Measurements from ENCODE around the gene LMTK2. TPM values are rescaled to one million over a fixed set of nuclear protein-coding genes. Genes with fewer than 3 reads are reported as not detected.

LMTK2 gene
- polyA plus RNA-seq, 3 donors: 13.4 to 15.7 (median 13.7) TPM

DNA sequence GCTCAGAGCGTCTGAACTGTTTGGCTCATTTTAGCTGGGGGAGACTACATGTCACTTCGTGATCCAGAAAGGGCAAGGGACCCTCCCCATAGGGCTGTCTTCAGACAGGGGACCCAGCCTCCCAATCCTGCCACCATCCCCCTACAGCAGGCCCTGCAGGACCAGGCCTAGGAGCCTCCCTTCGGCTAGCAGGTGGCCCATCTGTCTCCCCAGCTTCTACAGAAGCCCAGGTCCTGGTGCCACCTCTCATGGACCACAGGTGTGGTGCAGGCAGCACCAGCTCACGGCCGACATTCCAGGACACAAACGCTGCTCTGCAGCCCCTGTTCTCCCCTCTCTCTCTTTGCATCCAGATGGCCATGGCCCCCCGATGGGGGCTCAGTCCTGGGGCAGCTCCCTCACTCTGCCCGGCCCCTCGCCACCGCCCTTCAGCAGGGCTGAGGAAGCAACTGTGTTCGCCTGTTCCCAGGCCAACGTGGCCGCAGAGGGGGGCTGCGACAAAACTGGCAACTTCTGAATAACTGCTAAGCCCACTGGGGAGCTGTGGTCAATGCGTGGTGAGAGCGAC, 135.1 kb downstream of the LMTK2 start:
- no peak for DNase-seq (ENCODE audit: extremely low read depth in 1 of 11, low read depth in 9 of 11, low spot score in 4 of 11)

DNA sequence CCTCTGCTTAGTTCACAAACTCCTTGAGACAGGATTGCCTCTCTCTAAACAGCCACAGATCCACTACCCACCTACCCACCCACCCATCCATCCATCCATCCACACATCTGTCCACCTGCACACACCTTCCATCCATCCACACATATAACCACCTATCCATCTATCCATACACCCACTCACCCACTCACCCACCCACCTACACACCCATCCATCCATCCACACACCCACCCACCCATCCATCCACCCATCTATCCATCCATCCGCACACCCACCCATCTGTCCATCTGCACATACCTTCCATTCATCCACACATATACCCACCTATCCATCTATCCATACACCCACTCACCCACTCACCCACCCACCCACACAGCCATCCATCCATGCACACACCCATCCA, 135.7 kb downstream of the LMTK2 start:
- no peak for DNase-seq (ENCODE audit: extremely low read depth in 1 of 11, low read depth in 9 of 11, low spot score in 4 of 11)

DNA sequence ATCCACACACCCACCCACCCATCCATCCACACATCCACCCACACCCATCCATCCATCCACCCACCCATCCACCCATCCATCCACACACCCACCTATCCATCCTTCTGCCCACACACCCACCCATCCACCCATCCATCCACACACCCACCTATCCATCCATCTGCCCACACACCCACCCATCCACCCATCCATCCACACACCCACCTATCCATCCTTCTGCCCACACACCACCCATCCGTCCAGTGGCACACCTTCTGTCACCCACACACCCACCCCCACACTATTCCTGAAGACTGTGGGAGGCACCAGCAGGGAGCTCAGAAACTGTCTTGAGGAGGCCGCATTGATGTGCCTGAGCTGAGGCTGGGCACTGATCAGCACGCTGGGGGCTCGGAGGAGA, 136.3 kb downstream of the LMTK2 start:
- DNase-seq (ENCODE audit: extremely low read depth in 1 of 11, low read depth in 9 of 11, low spot score in 4 of 11): no peak

DNA sequence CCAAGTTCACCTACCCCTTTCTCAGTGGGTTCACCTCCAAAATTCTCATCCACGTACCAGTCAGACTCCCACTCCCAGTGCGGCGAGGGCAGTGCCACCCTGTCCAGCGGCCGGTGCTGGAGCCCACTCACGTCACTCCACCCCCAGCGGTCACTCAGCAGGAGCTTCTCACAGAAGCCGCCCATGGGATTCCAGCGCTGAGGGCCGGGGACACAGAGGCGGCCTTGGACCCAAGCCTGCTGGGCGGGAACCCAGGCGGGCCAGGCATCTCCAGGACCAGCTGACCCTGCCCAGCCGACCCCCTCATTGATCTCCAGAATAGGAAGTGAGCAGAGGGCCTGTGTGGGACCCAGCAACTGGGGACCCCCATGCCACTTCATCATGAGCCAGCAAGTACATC, 138.2 kb downstream of the LMTK2 start:
- no peak for DNase-seq (ENCODE audit: extremely low read depth in 1 of 11, low read depth in 9 of 11, low spot score in 4 of 11)

DNA sequence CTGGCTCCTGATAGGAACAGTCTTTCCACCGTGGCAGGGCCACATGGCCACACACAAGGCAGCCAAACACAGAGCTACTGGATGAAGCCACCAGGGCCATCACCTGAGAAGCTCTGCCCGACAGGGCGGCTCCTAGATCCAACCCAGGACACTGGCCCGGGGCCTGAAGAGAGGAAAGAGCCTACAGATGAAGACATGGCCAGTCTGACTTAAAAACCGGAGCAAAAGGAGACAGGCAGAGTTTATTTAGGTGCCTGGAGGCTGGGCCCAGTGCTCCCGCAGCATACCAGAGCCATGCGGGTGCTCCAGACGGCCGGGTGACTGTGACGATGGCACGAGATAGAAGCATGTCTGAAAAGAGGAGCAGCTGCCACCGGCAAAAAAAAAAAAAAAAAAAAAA, 141.5 kb downstream of the LMTK2 start:
- no peak for DNase-seq (ENCODE audit: extremely low read depth in 1 of 11, low read depth in 9 of 11, low spot score in 4 of 11)

DNA sequence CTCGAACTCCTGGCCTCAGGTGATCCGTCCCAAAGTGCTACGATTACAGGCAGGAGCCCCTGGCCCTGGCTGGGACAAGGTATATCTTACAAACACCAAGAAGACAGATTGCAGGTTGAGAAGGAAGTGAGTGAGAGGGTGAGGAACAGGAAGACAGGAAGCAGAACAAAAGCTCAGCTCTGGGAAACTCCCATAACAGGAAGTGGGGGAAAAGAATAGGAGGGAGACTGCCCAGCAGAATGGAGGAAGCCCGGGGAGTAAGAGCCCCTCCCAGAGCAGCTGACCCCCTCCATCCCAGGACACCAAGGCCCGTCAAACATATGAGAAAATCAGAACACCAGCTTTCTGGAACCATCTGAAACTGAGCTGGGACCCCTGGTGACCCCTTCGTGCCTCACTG, 142.4 kb downstream of the LMTK2 start:
- no peak for DNase-seq (ENCODE audit: extremely low read depth in 1 of 11, low read depth in 9 of 11, low spot score in 4 of 11)

DNA sequence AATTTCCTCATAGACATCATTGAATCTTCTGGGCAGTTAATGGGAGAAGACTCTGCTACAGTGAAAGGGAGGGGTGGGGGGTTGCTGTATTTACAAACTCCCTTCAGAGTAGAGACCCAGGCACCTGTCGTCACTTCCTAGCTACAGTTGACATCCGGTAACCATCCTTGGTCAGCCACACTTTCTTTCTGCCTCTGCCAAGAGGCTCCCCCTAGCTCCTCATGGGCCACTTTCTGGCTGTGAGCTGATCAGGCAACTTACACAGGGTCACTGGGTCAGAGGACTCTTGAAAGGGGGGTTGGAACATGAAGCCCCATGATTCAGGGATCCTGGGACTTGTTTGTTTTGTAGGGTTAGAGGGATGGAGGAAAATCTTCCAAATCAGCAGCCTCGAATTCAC, 144.1 kb downstream of the LMTK2 start:
- no peak for DNase-seq (ENCODE audit: extremely low read depth in 1 of 11, low read depth in 9 of 11, low spot score in 4 of 11)

DNA sequence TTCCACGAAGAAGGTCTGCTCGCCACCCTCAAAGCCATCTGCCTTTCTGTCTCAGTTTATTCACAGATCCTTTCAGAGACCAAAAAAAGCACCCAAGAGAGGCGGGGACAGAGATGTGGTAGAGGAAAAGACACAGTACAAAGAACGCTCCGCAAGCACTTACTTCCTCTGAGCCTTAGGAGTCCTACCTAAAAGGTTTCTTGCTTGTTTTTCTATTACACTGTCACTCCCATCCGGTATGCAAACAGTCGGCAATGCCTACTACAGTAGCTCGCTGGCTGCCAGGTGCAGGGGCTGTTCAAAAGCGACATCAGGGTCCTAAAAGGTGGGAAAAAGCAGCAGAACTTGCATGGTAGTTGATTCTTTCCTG, 144.6 kb downstream of the LMTK2 start:
- no peak for DNase-seq (ENCODE audit: extremely low read depth in 1 of 11, low read depth in 9 of 11, low spot score in 4 of 11)

DNA sequence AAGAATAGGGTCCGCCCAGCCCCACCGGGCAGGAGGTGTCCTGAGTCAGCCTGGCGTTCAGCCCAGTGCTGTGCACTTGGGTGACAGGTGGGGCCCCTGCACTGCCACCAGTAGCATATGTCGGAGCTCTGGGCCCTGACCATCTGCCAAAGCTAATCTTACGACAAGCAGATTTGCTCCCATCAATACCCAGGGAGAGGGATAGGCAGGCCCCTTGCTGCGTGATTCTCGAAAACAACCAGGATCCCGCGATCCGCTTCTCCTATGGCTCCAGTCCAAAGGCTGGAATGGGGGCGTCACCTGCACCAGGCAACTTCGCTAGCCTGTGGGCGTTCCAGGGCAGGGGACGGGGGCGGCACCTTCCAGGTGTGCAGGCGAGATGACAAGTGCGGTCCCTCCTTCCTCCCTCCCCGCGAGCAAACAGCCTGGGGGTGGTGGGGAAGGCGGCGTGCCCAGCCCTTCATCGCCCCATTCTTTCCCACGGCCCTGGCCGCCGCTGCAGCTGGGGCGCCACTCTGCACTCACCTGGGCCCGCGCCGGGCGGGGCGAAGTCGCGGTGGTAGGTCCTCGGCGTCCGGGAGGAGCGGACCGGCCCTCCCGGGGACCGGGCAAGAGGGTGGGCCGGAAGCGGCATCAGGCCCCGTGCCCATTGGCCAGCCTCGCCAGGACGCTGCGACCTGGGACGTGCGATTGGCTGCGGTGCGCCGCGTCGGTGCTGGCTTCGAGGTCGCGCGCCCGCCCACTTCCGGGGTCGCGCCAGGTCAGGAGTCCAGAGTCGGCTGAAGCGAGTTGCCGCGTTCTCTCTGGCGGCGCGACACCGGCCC, 145.2 kb downstream of the LMTK2 start, which contains the start of gene TECPR1:
TSS of gene TECPR1 (minus strand) at position 632 of the 824 bp plus-strand sequence. CDS start 6,086 bp downstream, outside the sequence.
- peak; percentile 70 to 90 (median 87) for DNase-seq (ENCODE audit: extremely low read depth in 1 of 11, low read depth in 9 of 11, low spot score in 4 of 11)

DNA sequence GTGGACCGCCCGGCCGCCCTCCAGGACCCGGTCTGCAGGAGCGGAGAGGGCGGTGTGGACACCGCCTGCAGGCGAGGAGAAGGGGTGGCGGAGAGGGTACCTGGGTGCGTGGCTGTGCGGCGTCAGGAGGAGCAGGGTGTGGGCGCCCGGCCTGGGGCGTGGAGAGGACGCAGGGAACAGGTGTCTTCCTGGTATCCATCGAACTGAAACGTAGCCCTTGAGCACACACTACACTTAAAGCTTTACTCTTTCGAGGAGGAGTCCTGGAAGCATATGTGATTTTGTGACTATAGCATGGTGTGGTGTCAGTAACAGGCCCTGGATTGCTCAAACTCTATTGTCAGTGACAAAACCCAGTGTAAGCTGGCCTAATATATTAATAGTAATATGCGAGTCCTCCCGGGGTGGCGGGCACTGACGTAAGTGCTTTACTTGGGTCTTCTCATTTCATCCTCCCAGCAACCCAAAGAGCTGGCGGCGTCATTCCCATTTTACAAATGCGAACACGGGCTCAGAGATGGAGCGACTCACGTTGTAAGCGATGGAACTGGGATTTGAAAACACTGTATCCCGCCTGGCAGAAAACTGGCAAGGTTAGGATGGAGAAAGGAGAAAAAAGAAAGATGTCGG, 145.9 kb downstream of the LMTK2 start:
- peak in 1 of 11 donors; percentile 10 for DNase-seq (ENCODE audit: extremely low read depth in 1 of 11, low read depth in 9 of 11, low spot score in 4 of 11)

DNA sequence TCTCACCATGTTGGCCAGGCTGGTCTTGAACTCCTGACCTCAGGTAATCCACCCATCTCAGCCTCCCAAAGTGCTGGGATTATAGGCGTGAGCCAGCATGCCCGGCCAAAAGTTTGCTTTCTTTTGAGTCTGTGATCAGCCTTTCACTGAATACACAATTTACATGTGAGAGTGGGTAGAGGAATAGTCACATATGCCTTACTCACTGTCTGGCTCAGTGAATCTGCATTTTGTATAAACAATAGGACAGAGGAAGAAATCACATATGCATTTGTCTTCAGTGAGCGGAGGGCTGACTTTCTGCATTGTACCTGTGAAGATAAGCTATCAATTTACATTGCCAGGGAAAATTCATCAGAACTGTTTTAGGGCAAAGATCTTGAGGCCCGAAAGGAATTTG, 147.9 kb downstream of the LMTK2 start:
- no peak for DNase-seq (ENCODE audit: extremely low read depth in 1 of 11, low read depth in 9 of 11, low spot score in 4 of 11)

DNA sequence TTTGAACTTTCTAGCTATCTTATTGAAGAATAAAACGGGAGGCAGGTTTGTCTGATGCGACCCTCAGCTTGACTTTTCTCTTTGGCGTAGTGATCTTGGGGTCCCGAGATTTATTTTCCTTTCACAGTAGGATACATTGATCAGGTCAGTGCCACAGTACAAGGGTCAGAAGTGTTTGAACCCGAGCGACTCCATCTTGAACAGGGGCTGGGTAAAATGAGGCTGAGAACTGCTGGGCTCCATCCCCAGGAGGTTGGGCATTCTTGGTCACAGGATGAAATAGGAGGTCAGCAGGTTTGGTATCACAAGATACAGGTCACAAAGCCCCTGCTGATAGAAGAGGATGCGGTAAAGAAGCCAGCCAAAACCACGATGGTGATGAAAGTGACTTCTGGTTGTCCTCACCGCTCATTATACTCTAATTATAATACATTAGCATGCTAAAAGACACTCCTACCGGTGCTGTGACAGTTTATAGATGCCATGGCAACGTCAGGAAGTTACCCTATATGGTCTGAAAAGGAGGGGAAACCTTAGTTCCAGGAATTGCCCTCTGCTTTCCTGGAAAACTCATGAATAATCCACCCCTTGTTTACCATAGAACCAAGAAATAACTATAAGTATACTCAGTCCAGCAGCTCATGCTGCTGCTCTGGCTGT, 148.4 kb downstream of the LMTK2 start:
- no peak for DNase-seq (ENCODE audit: extremely low read depth in 1 of 11, low read depth in 9 of 11, low spot score in 4 of 11)

DNA sequence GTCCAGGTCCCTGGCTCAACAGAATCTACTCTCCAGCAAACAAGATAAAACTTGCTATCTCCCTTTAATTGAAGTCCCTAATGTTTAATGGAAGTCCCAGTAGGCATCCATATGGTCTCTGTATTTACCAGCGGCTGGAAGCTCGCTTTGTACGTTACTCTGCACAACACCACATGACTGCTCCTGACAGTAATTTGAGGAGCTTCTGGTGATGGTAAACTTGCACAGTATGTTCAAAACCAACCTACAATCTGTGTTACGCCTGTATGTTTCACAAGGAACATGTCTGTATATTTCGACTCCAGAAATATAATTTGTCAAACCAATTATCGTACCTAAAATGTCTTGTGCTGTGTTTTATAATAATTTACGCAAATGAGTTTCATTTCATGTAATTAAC, 149.8 kb downstream of the LMTK2 start:
- no peak for DNase-seq (ENCODE audit: extremely low read depth in 1 of 11, low read depth in 9 of 11, low spot score in 4 of 11)

DNA sequence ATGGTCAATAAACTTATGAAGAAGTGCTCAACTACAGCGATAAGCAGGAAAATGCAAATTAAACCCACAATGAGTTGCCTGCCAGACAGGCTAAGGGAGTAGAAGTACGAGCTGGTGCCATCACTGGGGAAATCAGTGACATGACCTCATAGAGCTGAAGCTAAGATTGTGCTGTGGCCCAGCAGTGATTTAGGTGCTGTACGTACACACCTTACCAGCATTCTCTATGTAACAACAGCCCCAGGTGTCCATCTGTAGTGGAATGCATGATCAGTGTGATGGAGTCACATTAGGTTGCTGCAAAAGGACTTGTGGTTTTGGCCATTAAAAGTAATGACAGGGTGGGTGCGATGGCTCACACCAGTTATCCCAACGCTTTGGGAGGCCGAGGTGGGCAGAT, 151.0 kb downstream of the LMTK2 start:
- no peak for DNase-seq (ENCODE audit: extremely low read depth in 1 of 11, low read depth in 9 of 11, low spot score in 4 of 11)

Other genes with a start within 250 kb of the LMTK2 start
- 10 to 100 TPM; 25.2 to 37.3 (median 32.5) TPM for gene ASNS, start 234.5 kb upstream of the LMTK2 start, polyA plus RNA-seq (ENCODE audit: insufficient read length in 3 of 3)
- not detected for gene OCM2, start 116.7 kb upstream of the LMTK2 start, polyA plus RNA-seq (ENCODE audit: insufficient read length in 3 of 3)
- gene BHLHA15, start 104.6 kb downstream of the LMTK2 start, polyA plus RNA-seq (ENCODE audit: insufficient read length in 3 of 3): under 1 TPM in 2 of 3 donors, not detected in 1; 0.19 to 0.42 TPM
- gene TECPR1, start 145.4 kb downstream of the LMTK2 start, polyA plus RNA-seq (ENCODE audit: insufficient read length in 3 of 3): 10 to 100 TPM; 18.3 to 23.5 (median 19.4) TPM
- gene BRI3, start 174.8 kb downstream of the LMTK2 start, polyA plus RNA-seq (ENCODE audit: insufficient read length in 3 of 3): 100 to 1,000 TPM in 2 of 3 donors, 10 to 100 TPM in 1; 95.6 to 105 (median 104) TPM

Data from renal cortex interstitium (tissue), 11 donors.